SK-N-SH (cell line): ENCODE data around the gene RPSA. TPM values are rescaled to one million over a fixed set of nuclear protein-coding genes. Genes with fewer than 3 reads are reported as not detected.

Source experiments
- CHD2 ChIP-seq: fragments of 150-350 bp; IDR thresholded peaks from 2 replicates; pipeline ENCODE4 v1.6.1; 2018; ENCODE audit warnings: low read length; ENCODE audit not compliant: partially characterized antibody
- ELF1 ChIP-seq: IDR thresholded peaks from 2 replicates; pipeline ENCODE4 v1.4.0; 2012
- EZH2phosphoT487 ChIP-seq: fragments of 200-600 bp; sonication (generic); IDR thresholded peaks from 2 replicates; pipeline ENCODE4 v1.6.1; 2017; ENCODE audit warnings: low read depth, mixed run types, mild to moderate bottlenecking, antibody characterized with exemption, moderate library complexity, borderline replicate concordance
- FOSL2 ChIP-seq: IDR thresholded peaks from 2 replicates; pipeline ENCODE4 v1.4.0; 2012; ENCODE audit warnings: low read depth, mild to moderate bottlenecking, moderate library complexity, borderline replicate concordance
- FOXJ3 ChIP-seq: sonication (generic); formaldehyde crosslinking; IDR thresholded peaks from 2 replicates; pipeline ENCODE4 v1.5.1; 2020; ENCODE audit warnings: mild to moderate bottlenecking, missing genetic modification reagents
- FOXM1 ChIP-seq: IDR thresholded peaks from 2 replicates; pipeline ENCODE4 v1.4.0; 2012; ENCODE audit warnings: low read depth, mild to moderate bottlenecking
- GATA2 ChIP-seq: sonication (generic); formaldehyde crosslinking; IDR thresholded peaks from 2 replicates; pipeline ENCODE4 v1.5.0; 2020; ENCODE audit warnings: mild to moderate bottlenecking, missing genetic modification reagents
- JUND ChIP-seq: IDR thresholded peaks from 2 replicates; pipeline ENCODE4 v1.4.0; 2012
- MEF2A ChIP-seq: IDR thresholded peaks from 2 replicates; pipeline ENCODE4 v1.4.0; 2012; ENCODE audit warnings: low read depth, borderline replicate concordance
- MXI1 ChIP-seq: IDR thresholded peaks from 2 replicates; pipeline ENCODE4 v1.6.1; 2012; ENCODE audit warnings: mild to moderate bottlenecking, low read depth, low read length, improper control_type of control experiment
- RAD21 ChIP-seq: IDR thresholded peaks from 2 replicates; pipeline ENCODE4 v1.6.1; 2012; ENCODE audit warnings: mild to moderate bottlenecking, low read length
- RCOR1 ChIP-seq: fragments of 150-350 bp; IDR thresholded peaks from 2 replicates; pipeline ENCODE4 v1.6.1; 2017; ENCODE audit warnings: antibody characterized with exemption, low read length
- RFX5 ChIP-seq: IDR thresholded peaks from 2 replicates; pipeline ENCODE4 v1.6.1; 2012; ENCODE audit warnings: mild to moderate bottlenecking, improper control_type of control experiment, low read length
- RXRA ChIP-seq: IDR thresholded peaks from 2 replicates; pipeline ENCODE4 v1.4.0; 2012; ENCODE audit warnings: low read depth, mild to moderate bottlenecking, borderline replicate concordance
- SIN3A ChIP-seq: IDR thresholded peaks from 2 replicates; pipeline ENCODE4 v1.6.1; 2012; ENCODE audit warnings: low read depth, mild to moderate bottlenecking, low read length, moderate library complexity, borderline replicate concordance
- SMC3 ChIP-seq: IDR thresholded peaks from 2 replicates; pipeline ENCODE4 v1.6.1; 2012; ENCODE audit warnings: low read depth, low read length, improper control_type of control experiment
- TCF12 ChIP-seq: IDR thresholded peaks from 2 replicates; pipeline ENCODE4 v1.4.0; 2012
- TEAD4 ChIP-seq: IDR thresholded peaks from 2 replicates; pipeline ENCODE4 v1.4.0; 2012; ENCODE audit warnings: mild to moderate bottlenecking, borderline replicate concordance; ENCODE audit not compliant: insufficient read depth
- polyA plus RNA-seq, 3 experiments: library from polyadenylated mRNA; depleted of rRNA; stranded (reverse); fragments of >200 nt; gene quantifications; 2 replicates each; pipeline ENCODE4 v1.2.3, GENCODE V29; 2012
- TF ChIP-seq, protein P1 (sequence below): fragments of 150-350 bp; IDR thresholded peaks from 2 replicates; pipeline ENCODE4 v1.6.1; 2016; ENCODE audit warnings: mild to moderate bottlenecking, low read depth, low read length
- TF ChIP-seq, protein P2 (sequence below): fragments of 200-600 bp; sonication (generic); IDR thresholded peaks from 2 replicates; pipeline ENCODE4 v1.6.1; 2017; ENCODE audit warnings: antibody characterized with exemption, mild to moderate bottlenecking, moderate library complexity
- TF ChIP-seq, protein P3 (sequence below): IDR thresholded peaks from 2 replicates; pipeline ENCODE4 v1.4.0; 2012; ENCODE audit warnings: low read depth, borderline replicate concordance
- TF ChIP-seq, protein P4 (sequence below): IDR thresholded peaks from 2 replicates; pipeline ENCODE4; 2012

The RPSA gene
- polyA plus RNA-seq, 1 of the 3 experiments (the other 2 are of a cell fraction), result 2,958 TPM

DNA sequence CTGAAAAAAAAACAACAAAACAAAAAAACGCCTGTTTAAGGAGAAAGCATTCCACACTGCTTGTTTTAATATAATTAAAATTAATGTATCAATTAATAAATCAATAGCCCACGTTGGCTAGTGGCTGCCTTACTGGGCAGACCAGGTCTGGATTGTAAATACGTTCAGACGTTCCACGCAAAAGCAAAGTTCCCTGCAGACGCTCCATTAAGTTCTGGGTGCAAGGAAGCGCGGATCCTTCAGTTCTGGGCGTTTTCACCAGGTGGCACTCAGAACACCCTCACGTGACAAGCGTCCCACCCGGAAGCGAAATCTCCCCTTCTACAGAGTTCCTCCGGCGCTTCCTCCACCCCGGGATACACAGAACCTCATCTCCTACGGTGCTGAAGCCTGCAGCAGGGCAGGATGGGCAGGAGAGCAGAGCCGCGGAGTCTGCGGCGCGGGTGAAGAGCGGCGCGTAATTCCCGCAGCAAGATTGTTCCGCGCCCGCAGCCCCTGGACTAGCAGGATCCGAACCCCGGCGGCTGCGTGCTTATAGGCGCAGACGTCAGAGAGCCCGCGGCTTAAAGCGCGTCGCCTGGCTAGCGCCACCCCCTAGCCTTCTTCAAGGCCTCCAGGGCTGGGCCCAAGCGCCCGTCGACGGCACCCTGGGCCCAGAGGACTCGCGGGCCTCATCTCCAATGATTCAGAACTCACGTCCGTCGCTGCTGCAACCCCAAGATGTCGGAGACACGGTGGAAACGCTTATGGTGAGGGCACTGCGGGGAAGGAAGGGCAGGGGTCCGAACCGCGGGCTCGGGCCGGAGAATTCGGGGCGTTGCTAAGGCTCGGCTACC, 23.3 kb upstream of the RPSA start, which contains the start of gene SLC25A38 (continued):
- TF ChIP-seq, protein P1, sequence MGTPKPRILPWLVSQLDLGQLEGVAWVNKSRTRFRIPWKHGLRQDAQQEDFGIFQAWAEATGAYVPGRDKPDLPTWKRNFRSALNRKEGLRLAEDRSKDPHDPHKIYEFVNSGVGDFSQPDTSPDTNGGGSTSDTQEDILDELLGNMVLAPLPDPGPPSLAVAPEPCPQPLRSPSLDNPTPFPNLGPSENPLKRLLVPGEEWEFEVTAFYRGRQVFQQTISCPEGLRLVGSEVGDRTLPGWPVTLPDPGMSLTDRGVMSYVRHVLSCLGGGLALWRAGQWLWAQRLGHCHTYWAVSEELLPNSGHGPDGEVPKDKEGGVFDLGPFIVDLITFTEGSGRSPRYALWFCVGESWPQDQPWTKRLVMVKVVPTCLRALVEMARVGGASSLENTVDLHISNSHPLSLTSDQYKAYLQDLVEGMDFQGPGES, result no peak
- no peak for TF ChIP-seq RXRA
- TF ChIP-seq TEAD4, result no peak
- TF ChIP-seq FOXM1, result no peak
- peak; percentile 49 for TF ChIP-seq CHD2
- TF ChIP-seq, protein P2, sequence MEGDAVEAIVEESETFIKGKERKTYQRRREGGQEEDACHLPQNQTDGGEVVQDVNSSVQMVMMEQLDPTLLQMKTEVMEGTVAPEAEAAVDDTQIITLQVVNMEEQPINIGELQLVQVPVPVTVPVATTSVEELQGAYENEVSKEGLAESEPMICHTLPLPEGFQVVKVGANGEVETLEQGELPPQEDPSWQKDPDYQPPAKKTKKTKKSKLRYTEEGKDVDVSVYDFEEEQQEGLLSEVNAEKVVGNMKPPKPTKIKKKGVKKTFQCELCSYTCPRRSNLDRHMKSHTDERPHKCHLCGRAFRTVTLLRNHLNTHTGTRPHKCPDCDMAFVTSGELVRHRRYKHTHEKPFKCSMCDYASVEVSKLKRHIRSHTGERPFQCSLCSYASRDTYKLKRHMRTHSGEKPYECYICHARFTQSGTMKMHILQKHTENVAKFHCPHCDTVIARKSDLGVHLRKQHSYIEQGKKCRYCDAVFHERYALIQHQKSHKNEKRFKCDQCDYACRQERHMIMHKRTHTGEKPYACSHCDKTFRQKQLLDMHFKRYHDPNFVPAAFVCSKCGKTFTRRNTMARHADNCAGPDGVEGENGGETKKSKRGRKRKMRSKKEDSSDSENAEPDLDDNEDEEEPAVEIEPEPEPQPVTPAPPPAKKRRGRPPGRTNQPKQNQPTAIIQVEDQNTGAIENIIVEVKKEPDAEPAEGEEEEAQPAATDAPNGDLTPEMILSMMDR, result peak; percentile 34; the same call in 1 of the 2 replicates
- TF ChIP-seq FOSL2, result no peak
- no peak for TF ChIP-seq SMC3
- peak; percentile 61; the same call in 1 of the 2 replicates for TF ChIP-seq MXI1
- TF ChIP-seq, protein P3, sequence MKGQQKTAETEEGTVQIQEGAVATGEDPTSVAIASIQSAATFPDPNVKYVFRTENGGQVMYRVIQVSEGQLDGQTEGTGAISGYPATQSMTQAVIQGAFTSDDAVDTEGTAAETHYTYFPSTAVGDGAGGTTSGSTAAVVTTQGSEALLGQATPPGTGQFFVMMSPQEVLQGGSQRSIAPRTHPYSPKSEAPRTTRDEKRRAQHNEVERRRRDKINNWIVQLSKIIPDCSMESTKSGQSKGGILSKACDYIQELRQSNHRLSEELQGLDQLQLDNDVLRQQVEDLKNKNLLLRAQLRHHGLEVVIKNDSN, result peak; percentile 97
- no peak for TF ChIP-seq FOXJ3 (CRISPR knock-in tag)
- no peak for TF ChIP-seq EZH2phosphoT487
- no peak for TF ChIP-seq RFX5
- TF ChIP-seq RCOR1, result peak; percentile 27; the same call in 1 of the 2 replicates
- TF ChIP-seq RAD21, result no peak
- TF ChIP-seq, protein P4, sequence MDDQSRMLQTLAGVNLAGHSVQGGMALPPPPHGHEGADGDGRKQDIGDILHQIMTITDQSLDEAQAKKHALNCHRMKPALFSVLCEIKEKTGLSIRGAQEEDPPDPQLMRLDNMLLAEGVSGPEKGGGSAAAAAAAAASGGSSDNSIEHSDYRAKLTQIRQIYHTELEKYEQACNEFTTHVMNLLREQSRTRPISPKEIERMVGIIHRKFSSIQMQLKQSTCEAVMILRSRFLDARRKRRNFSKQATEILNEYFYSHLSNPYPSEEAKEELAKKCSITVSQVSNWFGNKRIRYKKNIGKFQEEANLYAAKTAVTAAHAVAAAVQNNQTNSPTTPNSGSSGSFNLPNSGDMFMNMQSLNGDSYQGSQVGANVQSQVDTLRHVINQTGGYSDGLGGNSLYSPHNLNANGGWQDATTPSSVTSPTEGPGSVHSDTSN, result 0 out of 2 replicates have a peak, but pooled peaks have one; percentile 14
- peak; percentile 38; the same call in 1 of the 2 replicates for TF ChIP-seq TCF12
- TF ChIP-seq ELF1, result peak; percentile 85
- TF ChIP-seq SIN3A, result peak; percentile 74; the same call in 1 of the 2 replicates
- no peak for TF ChIP-seq GATA2 (CRISPR knock-in tag)
- TF ChIP-seq JUND, result no peak
- TF ChIP-seq MEF2A, result no peak
